LoVo (cell line): ENCODE results near the gene LDHB.
"Not testable (repeated sequence)": the region's sequence is repeated elsewhere in the genome, so short reads cannot be mapped to it uniquely, and the experiment has no call there.

Source experiments
- DNase-seq: peaks from one replicate; pipeline ENCODE4 v3.0.0-alpha.2; 2016; ENCODE audit warnings: low spot score

LDHB gene

GRCh38 chr12:21657326-21658077 lies at the start of gene LDHB:
LDHB (minus strand) TSS chr12:21657842; CDS start chr12:21654671, 3,171 bp downstream.
- DNase-seq = peak; percentile 94

- DNase-seq = no peak
Measured at GRCh38 chr12:21704847-21705246, 47.2 kb upstream of the LDHB start.

GRCh38 chr12:21699851-21700250 lies 42.2 kb upstream of the LDHB start:
- DNase-seq = no peak

- peak; percentile 43 for DNase-seq
Measured at GRCh38 chr12:21697904-21698630, 40.4 kb upstream of the LDHB start.

- DNase-seq = no peak
Measured at GRCh38 chr12:21696625-21697024, 39.0 kb upstream of the LDHB start.

- DNase-seq = no peak
Measured at GRCh38 chr12:21695986-21696385, 38.3 kb upstream of the LDHB start.

GRCh38 chr12:21694660-21695059 lies 37.0 kb upstream of the LDHB start:
- no peak for DNase-seq

GRCh38 chr12:21691515-21691914 lies 33.9 kb upstream of the LDHB start:
- DNase-seq = no peak

- no peak for DNase-seq
Measured at GRCh38 chr12:21690704-21691368, 33.2 kb upstream of the LDHB start.

GRCh38 chr12:21683115-21683514 lies 25.5 kb upstream of the LDHB start:
- DNase-seq = no peak

GRCh38 chr12:21678959-21679358 lies 21.3 kb upstream of the LDHB start:
- no peak for DNase-seq

- DNase-seq = no peak
Measured at GRCh38 chr12:21677622-21678277, 20.1 kb upstream of the LDHB start.

GRCh38 chr12:21677204-21677603 lies 19.6 kb upstream of the LDHB start:
- DNase-seq = no peak

GRCh38 chr12:21676776-21677175 lies 19.1 kb upstream of the LDHB start:
- DNase-seq = no peak

GRCh38 chr12:21675641-21676040 lies 18.0 kb upstream of the LDHB start:
- no peak for DNase-seq

GRCh38 chr12:21675096-21675495 lies 17.5 kb upstream of the LDHB start:
- no peak for DNase-seq

- DNase-seq = not testable (repeated sequence)
Measured at GRCh38 chr12:21673830-21674552, 16.3 kb upstream of the LDHB start.

- no peak for DNase-seq
Measured at GRCh38 chr12:21672146-21672545, 14.5 kb upstream of the LDHB start.

- DNase-seq = no peak
Measured at GRCh38 chr12:21666722-21667121, 9.1 kb upstream of the LDHB start.

GRCh38 chr12:21665816-21666215 lies 8.2 kb upstream of the LDHB start:
- no peak for DNase-seq

GRCh38 chr12:21662122-21662792 lies 4.6 kb upstream of the LDHB start:
- no peak for DNase-seq
